Measurements from ENCODE around the gene SPATA17. TPM values are rescaled to one million over a fixed set of nuclear protein-coding genes. Genes with fewer than 3 reads are reported as not detected.

Gene SPATA17
- total and polyA plus RNA-seq, 2 experiments from 2014 or later, result 0.43 to 1.3 TPM

- Histone ChIP-seq H3F3A (ENCODE audit: insufficient read depth) (no peaks in the 10 kb centered on the region), H3K27me3 (replicated peaks; ENCODE audit: insufficient read depth) (no peaks in the 10 kb centered on the region), H3K27ac (no peak overlapping the region), H3K4me1 (ENCODE audit: insufficient read depth) (no peaks in the 10 kb centered on the region), H3K9ac (no peak overlapping the region), H3K79me2 (ENCODE audit: insufficient read depth) (no peaks in the 10 kb centered on the region), H3K4me2 (ENCODE audit: unreplicated experiment) (no peak overlapping the region), H2AFZ (no peak overlapping the region), H3K9me2 (ENCODE audit: insufficient read depth) (no peaks in the 10 kb centered on the region), H3K9me3 (ENCODE audit: low read depth) (no peaks in the 10 kb centered on the region), H3K36me3 (ENCODE audit: low read depth) (no peaks in the 10 kb centered on the region), H4K20me1 (ENCODE audit: insufficient read depth) (no peaks in the 10 kb centered on the region), H3K4me3 (no peak overlapping the region)
- WGBS, 2 experiments (ENCODE audit: low coverage in 1 of 2, low lambda C conversion rate in 2 of 2, missing lambda C conversion rate in 2 of 2), result 53 to 68% methylated on average over 6 of the region's 6 CpGs
- DNase-seq, result no peak
- TF ChIP-seq EZH2 (IDR thresholded peaks at IDR 0.05; ENCODE audit: insufficient read depth, poor library complexity, severe bottlenecking) (no peak), EZH2phosphoT487 (IDR thresholded peaks at IDR 0.05; ENCODE audit: insufficient read depth, low read depth) (no peak)
- in situ Hi-C loops (cut with MboI), result no loop called here
Measured at GRCh38 chr1:217895841-217896240, 264.7 kb downstream of the SPATA17 start.

GRCh38 chr1:217896490-217896889, 265.3 kb downstream of the SPATA17 start:
- H3K36me3 ChIP-seq (ENCODE audit: low read depth), result no peaks in the 10 kb centered on the region
- H3K9me3 ChIP-seq (ENCODE audit: low read depth), result no peaks in the 10 kb centered on the region
- no peak overlapping the region for H3K9ac ChIP-seq
- no peaks in the 10 kb centered on the region for H4K20me1 ChIP-seq (ENCODE audit: insufficient read depth)
- in situ Hi-C loops (cut with MboI), result no loop called here
- no peaks in the 10 kb centered on the region for H3F3A ChIP-seq (ENCODE audit: insufficient read depth)
- no peaks in the 10 kb centered on the region for H3K79me2 ChIP-seq (ENCODE audit: insufficient read depth)
- no peak for TF ChIP-seq EZH2 (IDR thresholded peaks at IDR 0.05; ENCODE audit: insufficient read depth, poor library complexity, severe bottlenecking)
- no peak for TF ChIP-seq EZH2phosphoT487 (IDR thresholded peaks at IDR 0.05; ENCODE audit: insufficient read depth, low read depth)
- H3K27ac ChIP-seq, result no peak overlapping the region
- whole genome bisulfite sequencing, 2 experiments (ENCODE audit: low coverage in 1 of 2, low lambda C conversion rate in 2 of 2, missing lambda C conversion rate in 2 of 2), result 16 to 35% methylated on average over 1 of the region's 1 CpG
- no peaks in the 10 kb centered on the region for H3K9me2 ChIP-seq (ENCODE audit: insufficient read depth)
- H3K4me2 ChIP-seq (ENCODE audit: unreplicated experiment), result no peak overlapping the region
- no peaks in the 10 kb centered on the region for H3K4me1 ChIP-seq (ENCODE audit: insufficient read depth)
- no peak overlapping the region for H3K4me3 ChIP-seq
- no peaks in the 10 kb centered on the region for H3K27me3 ChIP-seq (replicated peaks; ENCODE audit: insufficient read depth)
- peak; percentile 29 for DNase-seq
- no peak overlapping the region for H2AFZ ChIP-seq

DNA sequence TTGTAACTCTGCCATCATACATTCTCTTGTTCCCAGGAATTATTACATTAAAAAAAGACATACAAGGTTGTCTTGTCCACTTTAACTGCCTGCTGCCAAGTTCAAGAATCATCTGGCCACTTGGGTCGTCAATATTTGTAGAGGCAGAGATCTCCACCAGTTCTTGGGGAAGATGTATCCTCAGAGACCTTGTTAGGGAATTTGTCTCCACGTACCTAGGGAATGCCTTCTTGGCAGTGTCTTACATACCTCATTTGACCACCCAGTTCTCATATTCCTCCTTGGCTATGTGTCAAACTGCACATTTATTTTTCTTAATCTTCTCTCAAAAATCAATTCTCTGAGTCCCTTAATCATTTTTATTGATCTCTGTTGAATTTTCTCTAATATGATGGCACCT, 266.0 kb downstream of the SPATA17 start:
- H3K4me2 ChIP-seq (ENCODE audit: unreplicated experiment), result no peak overlapping the region
- no peaks in the 10 kb centered on the region for H3K9me3 ChIP-seq (ENCODE audit: low read depth)
- no peaks in the 10 kb centered on the region for H3K9me2 ChIP-seq (ENCODE audit: insufficient read depth)
- H3K79me2 ChIP-seq (ENCODE audit: insufficient read depth), result no peaks in the 10 kb centered on the region
- H3K27ac ChIP-seq, result no peak overlapping the region
- in situ Hi-C loops (cut with MboI), result no loop called here
- no peaks in the 10 kb centered on the region for H3K4me1 ChIP-seq (ENCODE audit: insufficient read depth)
- TF ChIP-seq EZH2 (IDR thresholded peaks at IDR 0.05; ENCODE audit: insufficient read depth, poor library complexity, severe bottlenecking) (no peak), EZH2phosphoT487 (IDR thresholded peaks at IDR 0.05; ENCODE audit: insufficient read depth, low read depth) (no peak)
- H3K27me3 ChIP-seq (replicated peaks; ENCODE audit: insufficient read depth), result no peaks in the 10 kb centered on the region
- H3K4me3 ChIP-seq, result no peak overlapping the region
- H3K36me3 ChIP-seq (ENCODE audit: low read depth), result no peaks in the 10 kb centered on the region
- H3K9ac ChIP-seq, result no peak overlapping the region
- H3F3A ChIP-seq (ENCODE audit: insufficient read depth), result no peaks in the 10 kb centered on the region
- no peaks in the 10 kb centered on the region for H4K20me1 ChIP-seq (ENCODE audit: insufficient read depth)
- 6 to 20% methylated on average over 2 of the region's 2 CpGs for WGBS, 2 experiments (ENCODE audit: low coverage in 1 of 2, low lambda C conversion rate in 2 of 2, missing lambda C conversion rate in 2 of 2)
- DNase-seq, result no peak
- H2AFZ ChIP-seq, result no peak overlapping the region

GRCh38 chr1:217899614-217900013, 268.5 kb downstream of the SPATA17 start:
- no peak overlapping the region for H3K4me3 ChIP-seq
- no peak overlapping the region for H2AFZ ChIP-seq
- H3K4me1 ChIP-seq (ENCODE audit: insufficient read depth), result no peaks in the 10 kb centered on the region
- no peak overlapping the region for H3K9ac ChIP-seq
- WGBS, 2 experiments (ENCODE audit: low coverage in 1 of 2, low lambda C conversion rate in 2 of 2, missing lambda C conversion rate in 2 of 2), result 11 to 21% methylated on average over 1 of the region's 1 CpG
- H3K36me3 ChIP-seq (ENCODE audit: low read depth), result no peaks in the 10 kb centered on the region
- H3F3A ChIP-seq (ENCODE audit: insufficient read depth), result no peaks in the 10 kb centered on the region
- no peak overlapping the region for H3K27ac ChIP-seq
- H3K9me2 ChIP-seq (ENCODE audit: insufficient read depth), result no peaks in the 10 kb centered on the region
- H3K27me3 ChIP-seq (replicated peaks; ENCODE audit: insufficient read depth), result no peaks in the 10 kb centered on the region
- no peak for DNase-seq
- no peak for TF ChIP-seq EZH2 (IDR thresholded peaks at IDR 0.05; ENCODE audit: insufficient read depth, poor library complexity, severe bottlenecking)
- TF ChIP-seq EZH2phosphoT487 (IDR thresholded peaks at IDR 0.05; ENCODE audit: insufficient read depth, low read depth), result no peak
- H3K4me2 ChIP-seq (ENCODE audit: unreplicated experiment), result no peak overlapping the region
- in situ Hi-C loops (cut with MboI), result no loop called here
- no peaks in the 10 kb centered on the region for H4K20me1 ChIP-seq (ENCODE audit: insufficient read depth)
- H3K79me2 ChIP-seq (ENCODE audit: insufficient read depth), result no peaks in the 10 kb centered on the region
- H3K9me3 ChIP-seq (ENCODE audit: low read depth), result no peaks in the 10 kb centered on the region

GRCh38 chr1:217907504-217907903, 276.4 kb downstream of the SPATA17 start:
- in situ Hi-C loops (cut with MboI), result no loop called here
- Histone ChIP-seq H3K9me2 (ENCODE audit: insufficient read depth) (no peaks in the 10 kb centered on the region), H3F3A (ENCODE audit: insufficient read depth) (no peaks in the 10 kb centered on the region), H3K9me3 (ENCODE audit: low read depth) (no peaks in the 10 kb centered on the region), H3K4me2 (ENCODE audit: unreplicated experiment) (no peak overlapping the region), H3K36me3 (ENCODE audit: low read depth) (no peaks in the 10 kb centered on the region), H3K9ac (no peak overlapping the region), H2AFZ (no peak overlapping the region), H4K20me1 (ENCODE audit: insufficient read depth) (no peaks in the 10 kb centered on the region), H3K4me3 (no peak overlapping the region), H3K4me1 (ENCODE audit: insufficient read depth) (no peaks in the 10 kb centered on the region), H3K27ac (no peak overlapping the region), H3K27me3 (replicated peaks; ENCODE audit: insufficient read depth) (no peaks in the 10 kb centered on the region), H3K79me2 (ENCODE audit: insufficient read depth) (no peaks in the 10 kb centered on the region)
- DNase-seq, result peak; percentile 28
- 78 to 89% methylated on average over 2 of the region's 2 CpGs for WGBS, 2 experiments (ENCODE audit: low coverage in 1 of 2, low lambda C conversion rate in 2 of 2, missing lambda C conversion rate in 2 of 2)
- no peak for TF ChIP-seq EZH2 (IDR thresholded peaks at IDR 0.05; ENCODE audit: insufficient read depth, poor library complexity, severe bottlenecking)
- no peak for TF ChIP-seq EZH2phosphoT487 (IDR thresholded peaks at IDR 0.05; ENCODE audit: insufficient read depth, low read depth)
